Measurements from ENCODE around the gene SH2D6.

SH2D6 gene

DNA sequence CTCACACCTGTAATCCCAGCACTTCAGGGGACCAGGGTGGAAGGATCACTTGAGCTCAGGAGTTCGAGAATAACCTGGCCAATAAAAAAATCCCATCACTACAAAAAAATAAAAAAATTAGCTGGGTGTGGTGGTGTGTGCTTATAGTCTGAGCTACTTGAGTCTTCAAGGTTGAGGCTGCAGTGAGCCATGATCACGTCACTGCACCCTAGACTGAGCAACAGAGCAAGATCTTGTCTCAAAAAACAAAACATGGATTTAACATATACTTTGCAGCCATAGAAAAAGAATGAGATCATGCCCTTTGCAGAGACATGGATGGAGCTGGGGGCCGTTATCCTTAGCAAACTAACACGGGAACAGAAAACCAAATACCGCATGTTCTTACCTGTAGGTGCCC lies 22.2 kb downstream of the SH2D6 start:
- DNase-seq: no peak

- no peak for DNase-seq
Measured at GRCh38 chr2:85441864-85442263, 23.4 kb downstream of the SH2D6 start.

DNA sequence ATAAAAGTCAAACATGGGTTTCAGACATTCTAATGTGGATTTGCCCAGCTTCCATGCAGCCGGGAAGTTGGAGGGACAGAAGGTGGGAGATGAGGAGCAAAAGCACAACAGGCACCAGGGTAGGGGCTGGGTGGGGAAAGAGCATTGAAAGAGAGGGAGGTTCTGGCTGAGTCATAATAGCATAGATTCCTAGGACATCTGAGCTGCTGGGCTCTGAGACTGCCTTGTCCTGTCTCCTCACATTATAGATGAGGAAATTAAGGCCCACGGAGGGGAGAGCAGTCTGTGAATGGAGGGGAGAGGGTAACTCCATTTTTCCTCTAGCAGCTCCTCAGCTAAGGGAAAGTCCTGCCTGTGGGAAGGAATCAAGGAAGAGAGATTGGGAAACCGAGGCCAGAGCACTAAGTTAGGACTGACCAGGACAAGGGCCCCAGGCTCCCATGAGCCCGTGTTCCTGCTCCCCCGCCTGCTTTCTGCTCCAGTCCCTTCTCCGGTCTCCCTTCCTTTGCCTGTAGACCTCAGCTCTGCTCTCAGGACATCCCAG lies 26.2 kb downstream of the SH2D6 start:
- no peak for DNase-seq

- no peak for DNase-seq
Measured at GRCh38 chr2:85445316-85446295, 27.1 kb downstream of the SH2D6 start.

- DNase-seq: no peak
Measured at GRCh38 chr2:85446296-85447221, 28.0 kb downstream of the SH2D6 start.

DNA sequence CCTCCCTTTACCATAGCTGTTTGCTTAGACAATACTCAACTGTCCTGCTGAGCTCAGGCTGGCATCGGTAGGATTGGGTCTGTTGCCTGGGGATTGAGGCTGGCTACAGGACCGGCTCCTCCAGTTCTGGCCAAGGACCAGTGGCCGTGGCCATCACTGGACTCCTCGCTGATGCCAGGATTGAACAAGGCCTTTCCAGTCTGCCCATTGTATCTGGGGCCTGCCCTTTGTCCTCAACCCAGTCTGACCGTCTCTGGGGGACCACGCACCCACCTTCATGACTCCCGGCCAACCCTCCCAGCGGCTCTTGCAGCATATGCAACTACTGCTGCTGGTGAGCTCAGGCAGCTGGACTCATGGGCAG lies 28.7 kb downstream of the SH2D6 start:
- no peak for DNase-seq

DNA sequence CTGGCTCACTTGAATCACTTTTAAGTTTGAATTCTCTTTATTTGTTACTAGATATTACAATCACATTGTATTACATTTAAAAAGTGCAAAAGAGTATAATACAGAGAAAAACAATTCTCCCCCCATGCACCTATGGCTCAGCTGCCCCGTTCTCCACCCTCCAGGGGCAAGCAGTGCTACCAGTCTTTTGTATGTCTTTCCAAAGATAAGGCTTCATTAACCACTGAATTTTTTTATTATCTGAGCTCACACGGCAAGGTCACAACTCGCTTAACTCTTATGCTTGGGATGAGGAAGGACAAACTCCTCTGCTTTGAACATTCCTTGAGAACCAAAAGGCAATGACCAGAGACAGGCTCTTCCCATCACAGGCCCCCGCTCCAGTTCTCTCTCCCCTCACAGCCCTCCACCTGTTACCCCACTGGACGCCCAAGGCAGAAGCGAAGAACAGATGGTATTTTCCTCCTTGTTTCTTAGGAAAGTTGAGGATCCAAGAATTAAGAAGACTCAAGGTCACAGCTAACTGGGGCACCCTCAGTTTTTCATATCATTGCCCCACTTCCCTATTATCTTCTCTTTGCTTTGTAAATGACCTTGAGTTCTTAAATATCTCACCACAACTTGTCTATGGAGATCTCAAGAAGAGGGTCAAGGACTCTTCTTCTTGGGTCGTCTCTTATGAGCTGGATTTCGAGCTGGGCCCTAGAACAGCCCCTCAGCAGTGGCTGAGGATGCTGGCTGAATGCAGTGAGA lies 30.1 kb downstream of the SH2D6 start:
- DNase-seq: no peak

- no peak for DNase-seq
Measured at GRCh38 chr2:85449214-85449588, 30.7 kb downstream of the SH2D6 start.

- no peak for DNase-seq
Measured at GRCh38 chr2:85452237-85452636, 33.7 kb downstream of the SH2D6 start.

GRCh38 chr2:85453571-85453970 lies 35.1 kb downstream of the SH2D6 start:
- no peak for DNase-seq

GRCh38 chr2:85455552-85456090 lies 37.1 kb downstream of the SH2D6 start:
- DNase-seq: no peak

- no peak for DNase-seq
Measured at GRCh38 chr2:85457043-85457442, 38.5 kb downstream of the SH2D6 start.

DNA sequence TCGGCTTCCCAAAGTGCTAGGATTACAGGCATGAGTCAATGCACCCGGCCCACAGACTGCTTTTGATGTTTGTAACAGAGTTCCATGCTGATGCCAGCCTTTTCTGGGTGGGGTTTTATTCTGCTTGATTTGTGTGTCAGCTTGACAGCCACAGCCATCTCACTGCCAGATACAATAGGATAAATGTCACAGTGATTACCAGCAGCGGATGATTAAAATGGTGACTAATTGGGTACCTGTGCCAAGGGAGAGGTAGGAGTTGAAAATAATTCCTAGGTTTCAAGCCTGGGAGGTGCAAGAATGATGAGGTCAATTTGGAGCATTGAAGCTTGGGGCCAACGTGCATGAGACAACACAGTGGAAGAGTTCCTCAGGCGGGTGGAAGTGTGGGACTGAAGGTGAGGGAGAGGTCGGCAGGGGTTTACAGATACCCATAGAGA lies 39.4 kb downstream of the SH2D6 start:
- no peak for DNase-seq

DNA sequence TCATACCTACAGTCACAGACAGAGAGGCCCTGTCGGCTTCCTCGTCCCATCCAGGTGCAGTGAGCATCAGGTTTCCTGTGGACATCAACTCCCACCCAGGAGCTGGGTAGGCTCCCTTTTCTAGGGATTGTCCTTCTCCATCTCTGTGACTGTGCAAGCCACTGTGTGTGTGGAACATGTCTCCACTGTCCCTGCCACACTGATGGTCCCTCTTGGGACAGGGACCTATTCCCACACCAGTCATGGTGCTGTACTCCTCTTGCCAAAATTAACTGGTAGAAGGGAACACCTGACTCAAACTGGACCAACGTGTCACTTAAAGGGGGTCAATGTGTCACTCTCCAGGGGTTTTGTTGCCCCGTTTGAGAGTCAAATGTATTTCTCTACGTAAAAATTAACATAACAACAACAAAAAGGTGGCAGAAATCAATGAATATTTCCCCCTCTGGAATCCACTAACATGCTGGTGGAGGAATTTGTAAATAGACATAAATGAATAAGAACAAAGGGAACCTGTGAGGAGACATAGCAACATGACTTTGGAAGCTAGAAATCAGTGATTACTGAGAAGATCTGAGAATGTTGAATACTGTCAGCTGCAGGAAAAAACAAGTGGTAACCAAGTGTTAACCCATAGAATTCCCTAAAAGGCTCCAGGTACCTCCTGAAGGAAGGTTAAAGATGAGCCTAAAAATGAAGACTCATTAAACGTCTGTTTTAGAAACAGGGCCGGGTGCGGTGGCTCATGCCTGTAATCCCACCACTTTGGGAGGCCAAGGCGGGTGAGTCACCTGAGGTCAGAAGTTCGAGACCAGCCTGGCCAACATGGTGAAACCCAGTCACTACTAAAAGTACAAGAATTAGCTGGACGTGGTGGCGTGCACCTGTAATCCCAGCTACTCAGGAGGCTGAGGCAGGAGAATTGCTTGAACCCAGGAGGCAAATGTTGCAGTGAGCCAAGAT lies 40.4 kb downstream of the SH2D6 start:
- no peak for DNase-seq

DNA sequence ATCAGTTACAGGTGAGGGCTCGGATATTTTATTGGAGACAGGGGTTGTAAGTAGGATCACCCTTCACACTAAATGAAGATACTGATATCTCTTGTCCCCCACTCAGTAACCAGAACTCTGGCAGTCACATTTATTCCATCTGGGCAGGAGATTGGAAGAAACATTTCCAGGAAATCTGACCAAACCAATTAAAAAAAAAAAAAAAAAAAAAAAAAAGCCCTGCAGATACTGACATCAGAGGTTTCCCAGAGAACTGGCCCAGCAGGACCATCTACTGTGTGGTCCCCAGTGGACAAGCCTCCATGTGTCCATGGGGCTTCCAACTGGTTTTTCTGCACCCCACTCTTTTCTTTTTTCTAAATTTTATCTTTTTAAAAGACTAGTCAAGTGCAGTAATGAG lies 41.3 kb downstream of the SH2D6 start:
- DNase-seq: no peak

DNA sequence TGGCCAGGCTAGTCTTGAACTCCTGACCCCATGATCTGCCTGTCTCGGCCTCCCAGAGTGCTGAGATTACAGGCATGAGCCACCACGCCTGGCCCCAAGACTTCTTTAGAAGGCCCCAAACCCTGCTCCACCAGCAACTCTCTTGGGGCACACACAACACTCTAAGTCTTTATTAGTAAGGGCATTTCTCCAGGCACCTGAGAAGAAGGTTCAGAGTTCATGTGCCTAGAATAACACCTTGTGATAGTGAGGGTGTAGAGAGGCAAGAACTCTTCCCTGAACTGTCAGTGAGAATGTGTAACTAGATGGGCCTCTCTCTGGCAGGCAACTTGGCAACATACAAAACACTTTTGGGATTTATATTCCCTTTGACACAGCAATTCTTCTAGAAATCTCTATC lies 43.8 kb downstream of the SH2D6 start:
- no peak for DNase-seq

GRCh38 chr2:85468096-85468703 lies 49.7 kb downstream of the SH2D6 start:
- DNase-seq: no peak

DNA sequence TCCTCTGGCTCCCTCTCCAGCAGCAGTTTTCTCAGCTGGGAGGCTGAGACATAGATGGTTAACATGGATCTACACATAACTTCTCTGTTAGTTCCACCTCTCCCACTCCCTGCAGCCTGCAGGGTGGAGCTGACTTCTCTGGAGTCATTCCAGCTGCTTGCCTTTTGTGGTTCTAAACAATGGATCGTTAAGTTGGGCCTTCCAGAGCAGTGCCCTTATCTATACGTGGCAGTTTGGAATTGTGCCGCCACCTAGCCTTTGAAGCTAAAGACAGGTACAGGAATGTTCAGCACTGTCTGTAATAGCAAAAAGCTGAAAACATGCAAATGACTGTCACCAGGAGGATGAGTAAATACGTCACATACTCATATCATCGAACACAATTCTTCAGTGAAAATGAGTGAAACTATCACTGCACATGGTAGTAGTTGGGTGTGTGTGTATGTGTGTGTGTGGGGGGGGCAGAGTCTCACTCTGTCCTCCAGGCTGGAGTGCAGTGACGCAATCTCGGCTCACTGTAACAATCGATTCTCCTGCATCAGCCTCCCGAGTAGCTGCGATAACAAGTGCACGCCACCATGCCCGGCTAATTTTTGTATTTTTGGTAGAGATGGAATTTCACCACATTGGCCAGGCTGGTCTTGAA lies 50.3 kb downstream of the SH2D6 start:
- DNase-seq: no peak

DNA sequence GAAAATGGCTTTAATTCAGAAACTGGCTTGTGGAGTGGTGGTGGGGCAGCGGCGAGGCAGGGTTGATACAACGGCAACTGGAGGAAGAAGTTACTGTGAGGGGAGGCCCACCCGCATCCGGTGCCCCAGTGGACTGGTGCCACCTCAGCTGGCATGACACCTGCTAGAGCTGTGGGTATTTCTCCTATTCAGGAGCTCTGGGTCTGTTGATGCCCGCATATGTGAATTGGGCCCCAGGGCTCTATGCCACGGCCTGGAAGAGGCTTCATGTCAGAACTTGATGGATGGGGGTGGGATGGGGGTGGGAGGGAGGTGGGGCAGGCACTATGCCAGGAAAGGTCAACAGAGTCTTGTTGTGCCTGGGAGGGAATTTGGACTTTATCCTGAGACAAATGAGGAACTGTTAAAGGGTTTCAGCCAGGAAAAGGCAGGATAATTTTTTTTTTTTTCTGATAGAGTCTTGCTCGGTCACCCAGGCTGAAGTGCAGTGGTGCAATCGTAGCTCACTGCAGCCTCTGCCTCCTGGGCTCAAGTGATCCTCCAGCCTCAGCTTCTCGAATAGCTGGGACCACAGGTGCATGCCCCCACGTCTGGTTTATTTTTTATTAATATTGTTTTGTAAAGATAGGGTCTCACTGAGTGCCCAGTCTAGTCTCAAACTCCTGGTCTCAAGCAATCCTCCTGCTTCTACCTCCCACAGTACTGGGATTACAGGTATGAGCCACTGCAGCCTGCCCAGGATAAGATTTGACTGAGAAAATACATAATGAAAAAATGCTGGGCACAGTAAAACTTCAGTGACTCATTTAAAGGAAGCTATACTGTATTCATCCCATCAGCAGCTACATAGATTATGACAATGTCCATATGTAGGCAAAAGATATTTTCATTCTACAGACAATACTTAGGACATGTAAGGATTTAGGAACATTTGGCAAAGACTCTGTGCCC lies 52.6 kb downstream of the SH2D6 start:
- DNase-seq: no peak
